GM12878 (cell line): Measurements from ENCODE around the gene CDKN3. TPM values are rescaled to one million over a fixed set of nuclear protein-coding genes. Genes with fewer than 3 reads are reported as not detected.

ENCODE experiments used
- ATAC-seq: fragments of 200-7000 bp; cut with Tn5 transposase; 3 replicates; pipeline ENCODE4 v1.9.1; 2020; ENCODE audit warnings: mild to moderate bottlenecking, moderate library complexity
- BruUV-seq: library from RNA; stranded (reverse); fragments of 400-500 nt; replicated peaks from 2 replicates; lab custom pipeline; 2021; lab: Mats Ljungman, UMichigan
- CTCF ChIA-PET: fragments of 300-600 bp; sonication (Branson Sonifier 250); formaldehyde crosslinking; extraction: SDS; loops from one replicate; lab custom pipeline; 2021; ENCODE audit warnings: inconsistent platforms; lab: Yijun Ruan, JAX
- POLR2A ChIA-PET: fragments of 350-600 bp; formaldehyde crosslinking; extraction: SDS; loops from one replicate; lab custom pipeline; 2021; ENCODE audit warnings: inconsistent platforms; lab: Charles Lee
- RAD21 ChIA-PET: fragments of 300-600 bp; sonication (Branson Sonifier 250); formaldehyde crosslinking; loops from one replicate; lab custom pipeline; 2023; ENCODE audit warnings: antibody characterized with exemption; ENCODE audit not compliant: unreplicated experiment; lab: Charles Lee
- SMC1A ChIA-PET: fragments of 300-600 bp; sonication (Branson Sonifier 250); formaldehyde crosslinking; loops from one replicate; lab custom pipeline; 2023; ENCODE audit not compliant: unreplicated experiment, uncharacterized antibody; lab: Charles Lee
- DNase-seq: peaks from one replicate; pipeline ENCODE4 v3.0.0-alpha.2; 2011; ENCODE audit warnings: low read depth, low spot score
- FAIRE-seq: peaks from 3 replicates; lab custom pipeline; 2011; peaks lifted over from hg19 to GRCh38; lab: Jason Lieb, UNC
- H2AFZ ChIP-seq: 2 replicates; pipeline ENCODE4 v1.6.0; 2011; ENCODE audit warnings: low read depth, low read length, control low read depth; ENCODE audit not compliant: control insufficient read depth
- H3K27ac ChIP-seq: 2 replicates; pipeline ENCODE4 v1.5.1; 2011; ENCODE audit warnings: control low read depth; ENCODE audit not compliant: control insufficient read depth, insufficient read depth
- H3K27me3 ChIP-seq, 2 experiments: replicated peaks in 1 of 2; 2 replicates each; pipeline versions ENCODE4 v1.6.0 to v1.6.1; 2011; ENCODE audit warnings: low read length in 1 of 2; ENCODE audit not compliant: control insufficient read depth in 2 of 2, insufficient read depth in 2 of 2
- H3K36me3 ChIP-seq, 2 experiments: 2 replicates each; pipeline ENCODE4 v1.5.1; 2011; ENCODE audit warnings: low read length in 1 of 2; ENCODE audit not compliant: control insufficient read depth in 2 of 2, insufficient read depth in 2 of 2
- H3K4me1 ChIP-seq: 2 replicates; pipeline ENCODE4 v1.6.1; 2011; ENCODE audit warnings: mild to moderate bottlenecking, low read length, moderate library complexity, mixed read lengths; ENCODE audit not compliant: control insufficient read depth, insufficient read depth
- H3K4me2 ChIP-seq: 2 replicates; pipeline ENCODE4 v1.6.0; 2011; ENCODE audit warnings: control low read depth; ENCODE audit not compliant: control insufficient read depth, insufficient read depth
- H3K4me3 ChIP-seq: fragments of 200-600 bp; sonication (generic); 2 replicates; pipeline ENCODE4 v1.5.1; 2016
- H3K79me2 ChIP-seq: 2 replicates; pipeline ENCODE4 v1.6.0; 2011; ENCODE audit warnings: low read length; ENCODE audit not compliant: control insufficient read depth, insufficient read depth
- H3K9ac ChIP-seq: 2 replicates; pipeline ENCODE4 v1.8.0; 2011; ENCODE audit warnings: low read length, control low read depth, mixed read lengths; ENCODE audit not compliant: control insufficient read depth, insufficient read depth
- H3K9me3 ChIP-seq: replicated peaks from 3 replicates; pipeline ENCODE4 v1.5.1; 2011; ENCODE audit warnings: mild to moderate bottlenecking, low read length; ENCODE audit not compliant: control insufficient read depth, insufficient read depth
- H4K20me1 ChIP-seq: 2 replicates; pipeline ENCODE4 v1.6.0; 2011; ENCODE audit not compliant: control insufficient read depth, insufficient read depth
- BCL11A ChIP-seq: IDR thresholded peaks from 2 replicates; pipeline ENCODE4 v1.6.1; 2011; ENCODE audit warnings: low read depth, low read length
- BRCA1 ChIP-seq: IDR thresholded peaks from 2 replicates; pipeline ENCODE4 v1.6.1; 2011; ENCODE audit warnings: low read depth, low read length, improper control_type of control experiment
- CBX3 ChIP-seq: fragments of 200-600 bp; sonication (generic); IDR thresholded peaks from 2 replicates; pipeline ENCODE4 v1.6.1; 2016; ENCODE audit warnings: low read depth, borderline replicate concordance
- CHD4 ChIP-seq: fragments of 200-600 bp; sonication (generic); IDR thresholded peaks from 2 replicates; pipeline ENCODE4 v1.6.1; 2016; ENCODE audit warnings: mild to moderate bottlenecking
- DPF2 ChIP-seq: fragments of 450-650 bp; IDR thresholded peaks from 2 replicates; pipeline ENCODE4 v1.6.1; 2017; ENCODE audit warnings: mild to moderate bottlenecking
- FOS ChIP-seq: IDR thresholded peaks from 3 replicates; pipeline ENCODE4 v1.6.1; 2011; ENCODE audit warnings: borderline replicate concordance; ENCODE audit not compliant: insufficient read length; ENCODE audit errors: extremely low read depth
- RAD51 ChIP-seq: fragments of 450-650 bp; IDR thresholded peaks from 2 replicates; pipeline ENCODE4 v1.6.1; 2016; ENCODE audit warnings: moderate library complexity, mild to moderate bottlenecking, inconsistent platforms
- RELA ChIP-seq: fragments of 450-650 bp; IDR thresholded peaks from 2 replicates; pipeline ENCODE4 v1.8.0; 2014; ENCODE audit warnings: borderline replicate concordance; ENCODE audit not compliant: partially characterized antibody
- TAF1 ChIP-seq: IDR thresholded peaks from 2 replicates; pipeline ENCODE4 v1.6.1; 2011; ENCODE audit warnings: mild to moderate bottlenecking, low read depth, low read length, borderline replicate concordance
- WRNIP1 ChIP-seq: IDR thresholded peaks from 2 replicates; pipeline ENCODE4 v1.6.1; 2011; ENCODE audit warnings: low read depth, low read length, improper control_type of control experiment, borderline replicate concordance
- ZNF207 ChIP-seq: fragments of 450-650 bp; IDR thresholded peaks from 2 replicates; pipeline ENCODE4 v1.6.1; 2014; ENCODE audit warnings: antibody characterized with exemption, mild to moderate bottlenecking, borderline replicate concordance
- ZNF384 ChIP-seq: IDR thresholded peaks from 2 replicates; pipeline ENCODE4 v1.6.1; 2012; ENCODE audit warnings: low read depth, mild to moderate bottlenecking, low read length, improper control_type of control experiment, borderline replicate concordance
- WGBS: methylation state at CpG from one replicate; pipeline ENCODE4 v1.1.6; 2016; ENCODE audit warnings: low lambda C conversion rate; ENCODE audit not compliant: insufficient replicate concordance, insufficient coverage; ENCODE audit errors: missing lambda C conversion rate; 5-methylcytosine and 5-hydroxymethylcytosine counted together
- in situ Hi-C: fragments of 300-500 bp; cut with MboI; formaldehyde crosslinking; loops from 9 replicates; pipeline ENCODE4 v1.14.3; 2018; ENCODE audit warnings: mixed read lengths
- intact Hi-C: fragments of 100-400 bp; cut with micrococcal nuclease; formaldehyde crosslinking; loops from one replicate; pipeline ENCODE4 v1.14.2; 2022; ENCODE audit not compliant: unreplicated experiment
- polyA plus RNA-seq, 11 experiments: library from polyadenylated mRNA; depleted of rRNA in 4 of 11; unstranded in 6 of 11; stranded (reverse) in 5 of 11; fragments of >200 nt; fragmentation: Nextera tagmentation in 4 of 11; fragmentation: Illumina TruSeq in 1 of 11; extraction: Ambion mirVana in 4 of 11; extraction: Trizol in 1 of 11; gene quantifications; 1 replicate in 1 of 11; 2 replicates in 10 of 11; pipeline versions ENCODE4 v1.2.1 to v1.2.3, GENCODE V29; 2011 to 2016; ENCODE audit warnings: inconsistent platforms in 2 of 11, missing spikeins in 2 of 11, low read depth in 1 of 11
- total RNA-seq, 4 experiments: library from RNA; depleted of rRNA in 3 of 4; stranded (reverse); fragments of >200 nt in 3 of 4; fragmentation: Illumina TruSeq in 1 of 4; extraction: Trizol in 1 of 4; gene quantifications; 2 replicates each; pipeline versions ENCODE4 v1.2.1 to v1.2.3, GENCODE V29; 2013 to 2021
- TF ChIP-seq, protein P1 (sequence below): fragments of 450-650 bp; IDR thresholded peaks from 2 replicates; pipeline ENCODE4 v1.6.1; 2017; ENCODE audit warnings: antibody characterized with exemption, mild to moderate bottlenecking, moderate library complexity
- TF ChIP-seq, protein P2 (sequence below): fragments of 450-650 bp; IDR thresholded peaks from 2 replicates; pipeline ENCODE4 v1.6.1; 2016; ENCODE audit warnings: mild to moderate bottlenecking, moderate library complexity, borderline replicate concordance

Gene CDKN3
- total and polyA plus RNA-seq, 10 of the 15 experiments (the other 5 are each of a cell fraction or from before 2014, with no cell fraction given): 54.9 to 197 (median 111) TPM

DNA sequence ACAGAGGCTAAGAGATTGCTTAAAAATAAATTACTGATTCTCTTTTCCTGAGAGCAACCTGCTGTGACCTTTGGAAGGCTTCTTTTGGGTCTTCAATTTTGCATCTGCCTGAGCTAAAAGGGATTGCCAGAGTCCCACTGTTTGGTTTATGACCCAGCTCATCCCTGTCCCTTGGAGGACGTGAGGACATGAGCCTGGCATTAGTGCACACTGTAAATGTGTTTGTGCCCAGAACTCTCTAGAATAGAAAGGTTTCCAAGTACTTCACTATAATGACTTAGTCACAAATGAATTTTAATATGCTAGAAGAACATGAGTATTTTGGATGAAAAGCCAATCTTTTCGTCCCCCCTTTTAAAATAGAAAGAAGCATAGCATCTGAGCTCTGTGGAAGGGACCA lies 47.1 kb upstream of the CDKN3 start:
- Histone ChIP-seq H3K79me2 (no peaks in the 10 kb centered on the region), H3K9me3 (no peaks in the 10 kb centered on the region; the same call in 2 of the 3 replicates), H3K4me2 (no peak overlapping the region), H3K4me3 (no peak overlapping the region), H2AFZ (no peak overlapping the region), H3K27me3 (no peaks in the 10 kb centered on the region), H3K9ac (no peak overlapping the region), H3K36me3 (no peaks in the 10 kb centered on the region), H4K20me1 (no peaks in the 10 kb centered on the region), H3K27ac (no peak overlapping the region), H3K4me1 (no peaks in the 10 kb centered on the region)
- FAIRE-seq: no peak
- POLR2A ChIA-PET: no interaction called here
- RAD21 ChIA-PET: no interaction called here
- intact Hi-C loops (loop anchor here (2.0 to 5.0 kb wide), 2 partner anchors 812 to 1055 kb away; no protein-coding TSS in a partner anchor), in situ Hi-C loops (loop anchor here (25.0 kb wide), 1 partner anchor 812 kb away; no protein-coding TSS in a partner anchor)
- no peak for DNase-seq
- CTCF ChIA-PET: interaction anchor here (0.7 to 4.4 kb wide), 7 partner anchors 9 to 917 kb away, joined by 3 to 51 read pairs (median 3); no protein-coding TSS in a partner anchor
- BruUV-seq: no TSS peak
- TF ChIP-seq, protein P1, sequence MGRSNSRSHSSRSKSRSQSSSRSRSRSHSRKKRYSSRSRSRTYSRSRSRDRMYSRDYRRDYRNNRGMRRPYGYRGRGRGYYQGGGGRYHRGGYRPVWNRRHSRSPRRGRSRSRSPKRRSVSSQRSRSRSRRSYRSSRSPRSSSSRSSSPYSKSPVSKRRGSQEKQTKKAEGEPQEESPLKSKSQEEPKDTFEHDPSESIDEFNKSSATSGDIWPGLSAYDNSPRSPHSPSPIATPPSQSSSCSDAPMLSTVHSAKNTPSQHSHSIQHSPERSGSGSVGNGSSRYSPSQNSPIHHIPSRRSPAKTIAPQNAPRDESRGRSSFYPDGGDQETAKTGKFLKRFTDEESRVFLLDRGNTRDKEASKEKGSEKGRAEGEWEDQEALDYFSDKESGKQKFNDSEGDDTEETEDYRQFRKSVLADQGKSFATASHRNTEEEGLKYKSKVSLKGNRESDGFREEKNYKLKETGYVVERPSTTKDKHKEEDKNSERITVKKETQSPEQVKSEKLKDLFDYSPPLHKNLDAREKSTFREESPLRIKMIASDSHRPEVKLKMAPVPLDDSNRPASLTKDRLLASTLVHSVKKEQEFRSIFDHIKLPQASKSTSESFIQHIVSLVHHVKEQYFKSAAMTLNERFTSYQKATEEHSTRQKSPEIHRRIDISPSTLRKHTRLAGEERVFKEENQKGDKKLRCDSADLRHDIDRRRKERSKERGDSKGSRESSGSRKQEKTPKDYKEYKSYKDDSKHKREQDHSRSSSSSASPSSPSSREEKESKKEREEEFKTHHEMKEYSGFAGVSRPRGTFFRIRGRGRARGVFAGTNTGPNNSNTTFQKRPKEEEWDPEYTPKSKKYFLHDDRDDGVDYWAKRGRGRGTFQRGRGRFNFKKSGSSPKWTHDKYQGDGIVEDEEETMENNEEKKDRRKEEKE: no peak
- TF ChIP-seq RAD51 (no peak), RELA (no peak), ZNF384 (no peak), ZNF207 (no peak), CBX3 (no peak), DPF2 (no peak), BCL11A (no peak), WRNIP1 (no peak), CHD4 (no peak), BRCA1 (no peak), TAF1 (no peak), FOS (no peak)
- TF ChIP-seq, protein P2, sequence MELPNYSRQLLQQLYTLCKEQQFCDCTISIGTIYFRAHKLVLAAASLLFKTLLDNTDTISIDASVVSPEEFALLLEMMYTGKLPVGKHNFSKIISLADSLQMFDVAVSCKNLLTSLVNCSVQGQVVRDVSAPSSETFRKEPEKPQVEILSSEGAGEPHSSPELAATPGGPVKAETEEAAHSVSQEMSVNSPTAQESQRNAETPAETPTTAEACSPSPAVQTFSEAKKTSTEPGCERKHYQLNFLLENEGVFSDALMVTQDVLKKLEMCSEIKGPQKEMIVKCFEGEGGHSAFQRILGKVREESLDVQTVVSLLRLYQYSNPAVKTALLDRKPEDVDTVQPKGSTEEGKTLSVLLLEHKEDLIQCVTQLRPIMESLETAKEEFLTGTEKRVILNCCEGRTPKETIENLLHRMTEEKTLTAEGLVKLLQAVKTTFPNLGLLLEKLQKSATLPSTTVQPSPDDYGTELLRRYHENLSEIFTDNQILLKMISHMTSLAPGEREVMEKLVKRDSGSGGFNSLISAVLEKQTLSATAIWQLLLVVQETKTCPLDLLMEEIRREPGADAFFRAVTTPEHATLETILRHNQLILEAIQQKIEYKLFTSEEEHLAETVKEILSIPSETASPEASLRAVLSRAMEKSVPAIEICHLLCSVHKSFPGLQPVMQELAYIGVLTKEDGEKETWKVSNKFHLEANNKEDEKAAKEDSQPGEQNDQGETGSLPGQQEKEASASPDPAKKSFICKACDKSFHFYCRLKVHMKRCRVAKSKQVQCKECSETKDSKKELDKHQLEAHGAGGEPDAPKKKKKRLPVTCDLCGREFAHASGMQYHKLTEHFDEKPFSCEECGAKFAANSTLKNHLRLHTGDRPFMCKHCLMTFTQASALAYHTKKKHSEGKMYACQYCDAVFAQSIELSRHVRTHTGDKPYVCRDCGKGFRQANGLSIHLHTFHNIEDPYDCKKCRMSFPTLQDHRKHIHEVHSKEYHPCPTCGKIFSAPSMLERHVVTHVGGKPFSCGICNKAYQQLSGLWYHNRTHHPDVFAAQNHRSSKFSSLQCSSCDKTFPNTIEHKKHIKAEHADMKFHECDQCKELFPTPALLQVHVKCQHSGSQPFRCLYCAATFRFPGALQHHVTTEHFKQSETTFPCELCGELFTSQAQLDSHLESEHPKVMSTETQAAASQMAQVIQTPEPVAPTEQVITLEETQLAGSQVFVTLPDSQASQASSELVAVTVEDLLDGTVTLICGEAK: no peak
- SMC1A ChIA-PET: interaction anchor here (2.5 kb wide), 1 partner anchor 21 kb away, joined by 11 read pairs; no protein-coding TSS in a partner anchor
- WGBS: 0% methylated on average over 2 of the region's 2 CpGs
- no peak for ATAC-seq
